ENCODE results near the gene TENT4B. TPM values are rescaled to one million over a fixed set of nuclear protein-coding genes. Genes with fewer than 3 reads are reported as not detected.

TENT4B gene
- total and polyA plus RNA-seq, 7 donors, result 3.6 to 23.5 (median 14.9) TPM

DNA sequence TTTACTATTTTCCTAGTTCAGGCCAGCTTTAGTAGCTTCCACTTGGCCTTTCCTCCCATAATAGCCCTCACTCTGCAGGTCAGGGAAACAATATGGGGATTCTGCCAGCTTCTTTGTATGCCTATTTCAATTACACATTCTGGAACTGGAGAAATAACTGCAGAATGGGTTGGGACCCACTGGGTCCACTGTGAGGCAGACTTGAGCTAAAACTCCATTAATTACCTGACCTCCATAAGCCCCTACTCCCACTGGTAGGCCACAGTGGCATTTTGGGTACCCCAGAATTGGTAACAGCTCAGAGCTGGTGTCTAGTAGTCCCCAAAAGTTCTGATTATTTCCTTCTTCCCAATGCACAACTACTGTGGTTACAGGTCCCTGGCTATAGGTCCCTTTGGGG, 16.7 kb upstream of the TENT4B start:
- no peaks in the 10 kb centered on the region for H3K36me3 ChIP-seq
- TF ChIP-seq, protein P1, sequence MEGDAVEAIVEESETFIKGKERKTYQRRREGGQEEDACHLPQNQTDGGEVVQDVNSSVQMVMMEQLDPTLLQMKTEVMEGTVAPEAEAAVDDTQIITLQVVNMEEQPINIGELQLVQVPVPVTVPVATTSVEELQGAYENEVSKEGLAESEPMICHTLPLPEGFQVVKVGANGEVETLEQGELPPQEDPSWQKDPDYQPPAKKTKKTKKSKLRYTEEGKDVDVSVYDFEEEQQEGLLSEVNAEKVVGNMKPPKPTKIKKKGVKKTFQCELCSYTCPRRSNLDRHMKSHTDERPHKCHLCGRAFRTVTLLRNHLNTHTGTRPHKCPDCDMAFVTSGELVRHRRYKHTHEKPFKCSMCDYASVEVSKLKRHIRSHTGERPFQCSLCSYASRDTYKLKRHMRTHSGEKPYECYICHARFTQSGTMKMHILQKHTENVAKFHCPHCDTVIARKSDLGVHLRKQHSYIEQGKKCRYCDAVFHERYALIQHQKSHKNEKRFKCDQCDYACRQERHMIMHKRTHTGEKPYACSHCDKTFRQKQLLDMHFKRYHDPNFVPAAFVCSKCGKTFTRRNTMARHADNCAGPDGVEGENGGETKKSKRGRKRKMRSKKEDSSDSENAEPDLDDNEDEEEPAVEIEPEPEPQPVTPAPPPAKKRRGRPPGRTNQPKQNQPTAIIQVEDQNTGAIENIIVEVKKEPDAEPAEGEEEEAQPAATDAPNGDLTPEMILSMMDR (IDR thresholded peaks at IDR 0.05), result no peak
- TF ChIP-seq EP300 (IDR thresholded peaks at IDR 0.05) (no peak), POLR2AphosphoS5 (IDR thresholded peaks at IDR 0.05) (no peak), POLR2A (IDR thresholded peaks at IDR 0.05) (no peak)
- no peak for DNase-seq
- no peaks in the 10 kb centered on the region for H3K27me3 ChIP-seq
- H3K4me1 ChIP-seq, result no peaks in the 10 kb centered on the region
- H3K27ac ChIP-seq, result no peak overlapping the region
- intact Hi-C loops (cut with DNase I), result no loop called here
- H3K4me3 ChIP-seq, result no peak overlapping the region
- no peaks in the 10 kb centered on the region for H3K9me3 ChIP-seq

DNA sequence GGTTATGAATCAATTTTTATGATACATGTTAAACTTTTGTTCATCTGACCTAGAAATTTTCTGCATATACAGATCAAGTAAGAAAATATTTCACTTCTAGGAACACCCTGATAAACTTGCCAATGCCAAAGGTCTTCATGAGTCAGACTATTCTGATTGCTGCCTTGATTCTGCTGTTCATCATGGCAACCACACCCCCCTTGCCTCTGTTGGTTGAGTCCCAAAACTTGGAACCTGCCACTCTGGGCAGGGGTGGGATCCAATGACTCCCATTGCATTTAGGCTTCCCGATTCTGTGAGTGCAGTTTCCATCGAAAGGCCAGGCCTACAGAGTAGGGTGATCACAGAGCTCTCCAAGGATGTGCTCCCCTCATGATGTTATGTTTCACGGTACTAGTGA, 15.8 kb upstream of the TENT4B start:
- no peaks in the 10 kb centered on the region for H3K4me1 ChIP-seq
- no peaks in the 10 kb centered on the region for H3K27me3 ChIP-seq
- no peak for DNase-seq
- 96% methylated on average over 3 of the region's 3 CpGs for WGBS, 2 donors
- H3K36me3 ChIP-seq, result no peaks in the 10 kb centered on the region
- H3K27ac ChIP-seq, result no peak overlapping the region
- no peak overlapping the region for H3K4me3 ChIP-seq
- no peaks in the 10 kb centered on the region for H3K9me3 ChIP-seq
- TF ChIP-seq POLR2AphosphoS5 (IDR thresholded peaks at IDR 0.05), result no peak
- TF ChIP-seq, protein P1 (IDR thresholded peaks at IDR 0.05), result no peak
- no peak for TF ChIP-seq EP300 (IDR thresholded peaks at IDR 0.05)
- TF ChIP-seq POLR2A (IDR thresholded peaks at IDR 0.05), result no peak
- intact Hi-C loops (cut with DNase I), result no loop called here

DNA sequence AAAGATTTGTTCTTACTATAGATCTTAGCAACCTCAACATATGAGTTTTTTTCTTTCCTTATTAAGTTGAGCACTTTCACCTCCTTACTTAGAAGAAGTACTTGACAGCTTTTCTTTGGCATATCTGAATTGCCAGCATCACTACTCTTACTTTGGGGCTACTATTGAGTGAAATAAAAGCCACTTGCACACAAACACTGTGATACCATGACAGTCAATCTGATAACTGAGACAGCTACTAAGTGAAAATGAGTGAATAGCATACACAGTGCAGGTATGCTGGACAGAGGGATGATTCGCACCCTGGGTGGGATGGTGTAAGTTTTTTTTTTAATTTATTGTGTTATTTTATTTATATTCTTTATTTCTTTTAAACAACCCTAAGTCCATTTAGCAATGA, 13.5 kb upstream of the TENT4B start:
- WGBS, 2 donors, result 94 to 98% methylated on average over 1 of the region's 1 CpG
- H3K36me3 ChIP-seq, result no peaks in the 10 kb centered on the region
- no peak overlapping the region for H3K27ac ChIP-seq
- intact Hi-C loops (cut with DNase I), result no loop called here
- DNase-seq, result no peak
- H3K27me3 ChIP-seq, result no peaks in the 10 kb centered on the region
- no peaks in the 10 kb centered on the region for H3K4me1 ChIP-seq
- H3K9me3 ChIP-seq, result no peaks in the 10 kb centered on the region
- TF ChIP-seq, protein P1 (IDR thresholded peaks at IDR 0.05), result no peak
- TF ChIP-seq EP300 (IDR thresholded peaks at IDR 0.05) (no peak), POLR2AphosphoS5 (IDR thresholded peaks at IDR 0.05) (no peak), POLR2A (IDR thresholded peaks at IDR 0.05) (no peak)
- H3K4me3 ChIP-seq, result no peak overlapping the region

DNA sequence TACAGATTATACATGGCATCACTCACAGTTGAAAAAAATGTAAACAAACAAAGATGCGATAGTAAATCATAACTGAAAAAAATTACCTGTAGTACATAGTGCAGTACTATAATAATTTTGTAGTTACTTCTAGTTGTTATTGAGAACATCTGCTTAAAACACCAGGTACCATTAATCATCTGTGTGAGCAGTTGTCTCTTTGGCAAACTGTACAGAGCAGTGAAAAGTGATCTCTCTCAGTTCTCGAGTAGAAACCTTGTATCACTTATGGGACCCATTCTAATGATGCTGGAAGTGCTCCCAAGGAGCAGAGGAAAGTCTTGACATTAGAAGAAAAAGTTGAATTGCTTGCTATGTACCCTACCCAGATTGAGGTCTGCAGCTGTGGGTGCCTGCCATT, 8.9 kb upstream of the TENT4B start:
- no peak overlapping the region for H3K4me3 ChIP-seq
- H3K36me3 ChIP-seq, result no peaks in the 10 kb centered on the region
- 70 to 85% methylated on average over 2 of the region's 2 CpGs for WGBS, 2 donors
- H3K4me1 ChIP-seq, result no peaks in the 10 kb centered on the region
- intact Hi-C loops (cut with DNase I), result no loop called here
- TF ChIP-seq EP300 (IDR thresholded peaks at IDR 0.05) (no peak), POLR2A (IDR thresholded peaks at IDR 0.05) (no peak), POLR2AphosphoS5 (IDR thresholded peaks at IDR 0.05) (no peak)
- TF ChIP-seq, protein P1 (IDR thresholded peaks at IDR 0.05), result no peak
- no peak overlapping the region for H3K27ac ChIP-seq
- no peak for DNase-seq
- H3K27me3 ChIP-seq, result no peaks in the 10 kb centered on the region
- H3K9me3 ChIP-seq, result no peaks in the 10 kb centered on the region

All from sigmoid colon (tissue), 7 donors.